Measurements from ENCODE around the gene EFHC2.

The EFHC2 gene

GRCh38 chrX:44144177-44144945 lies 199.1 kb downstream of the EFHC2 start:
- DNase-seq: no peak

GRCh38 chrX:44143061-44143602 lies 200.3 kb downstream of the EFHC2 start:
- no peak for DNase-seq

- DNase-seq: no peak
Measured at GRCh38 chrX:44130189-44130588, 213.3 kb downstream of the EFHC2 start.

- DNase-seq: no peak
Measured at GRCh38 chrX:44113337-44113736, 230.1 kb downstream of the EFHC2 start.

GRCh38 chrX:44106864-44107263 lies 236.6 kb downstream of the EFHC2 start:
- no peak for DNase-seq

- DNase-seq: no peak
Measured at GRCh38 chrX:44105228-44105913, 238.1 kb downstream of the EFHC2 start.

GRCh38 chrX:44104699-44105098 lies 238.8 kb downstream of the EFHC2 start:
- DNase-seq: no peak

GRCh38 chrX:44101281-44101680 lies 242.2 kb downstream of the EFHC2 start:
- no peak for DNase-seq

GRCh38 chrX:44099366-44099765 lies 244.1 kb downstream of the EFHC2 start:
- DNase-seq: no peak

All from activated gamma-delta T cell treated with Interleukin-2 at 50 U/mL for 16 hours (primary cell).